LNCaP clone FGC (cell line): Measurements from ENCODE around the gene NEDD4L.

Experiments used
- DNase-seq: peaks from one replicate; pipeline ENCODE4 v3.0.0-alpha.2; 2011; ENCODE audit warnings: low read depth
- H3K4me3 ChIP-seq: 2 replicates; pipeline ENCODE4 v1.5.1; 2011; ENCODE audit warnings: mild to moderate bottlenecking, low read depth, low read length, control low read depth
- CTCF ChIP-seq: IDR thresholded peaks from 2 replicates; pipeline ENCODE4 v1.5.1; 2012; ENCODE audit warnings: mild to moderate bottlenecking; ENCODE audit not compliant: control insufficient read depth, insufficient read depth; ENCODE audit errors: extremely low read depth

The NEDD4L gene

GRCh38 chr18:58269931-58270330 is 225.9 kb downstream of the NEDD4L start:
- DNase-seq: no peak
- 0 out of 2 replicates have a peak overlapping the region, but pooled peaks have one; percentile 3 for H3K4me3 ChIP-seq
- TF ChIP-seq CTCF: no peak

GRCh38 chr18:58270396-58270795 is 226.4 kb downstream of the NEDD4L start:
- TF ChIP-seq CTCF: no peak

GRCh38 chr18:58271770-58272169 is 227.7 kb downstream of the NEDD4L start:
- H3K4me3 ChIP-seq: no peak overlapping the region
- TF ChIP-seq CTCF: no peak
- DNase-seq: no peak

More at GRCh38 chr18:58270396-58270795, 226.4 kb downstream of the NEDD4L start:
- DNase-seq: no peak
- H3K4me3 ChIP-seq: no peak overlapping the region

- TF ChIP-seq CTCF: no peak
- H3K4me3 ChIP-seq: no peak overlapping the region
- DNase-seq: no peak
These were observed 228.2 kb downstream of the NEDD4L start for GRCh38 chr18:58272209-58272608.

GRCh38 chr18:58272779-58273435 is 228.9 kb downstream of the NEDD4L start:
- no peak for TF ChIP-seq CTCF
- H3K4me3 ChIP-seq: no peak overlapping the region
- DNase-seq: no peak

GRCh38 chr18:58275176-58275575 is 231.2 kb downstream of the NEDD4L start:
- no peak overlapping the region for H3K4me3 ChIP-seq
- DNase-seq: no peak
- no peak for TF ChIP-seq CTCF
